Fibroblast of upper back skin (primary cell): Measurements from ENCODE around the gene RMRP.
"Not testable (repeated sequence)": the region's sequence is repeated elsewhere in the genome, so short reads cannot be mapped to it uniquely, and the experiment has no call there.

Experiments used
- DNase-seq: peaks from one replicate; pipeline ENCODE4 v3.0.0-alpha.2; 2013

RMRP gene

GRCh38 chr9:35664531-35665470 is 7.0 kb upstream of the RMRP start, which contains the start of gene ARHGEF39:
TSS of gene ARHGEF39 (minus strand) at chr9:35665195. CDS start at chr9:35665169, 26 bp downstream.
- peak; percentile 75 for DNase-seq

- DNase-seq, result no peak
These were observed 4.6 kb upstream of the RMRP start for GRCh38 chr9:35662437-35662836.

DNA sequence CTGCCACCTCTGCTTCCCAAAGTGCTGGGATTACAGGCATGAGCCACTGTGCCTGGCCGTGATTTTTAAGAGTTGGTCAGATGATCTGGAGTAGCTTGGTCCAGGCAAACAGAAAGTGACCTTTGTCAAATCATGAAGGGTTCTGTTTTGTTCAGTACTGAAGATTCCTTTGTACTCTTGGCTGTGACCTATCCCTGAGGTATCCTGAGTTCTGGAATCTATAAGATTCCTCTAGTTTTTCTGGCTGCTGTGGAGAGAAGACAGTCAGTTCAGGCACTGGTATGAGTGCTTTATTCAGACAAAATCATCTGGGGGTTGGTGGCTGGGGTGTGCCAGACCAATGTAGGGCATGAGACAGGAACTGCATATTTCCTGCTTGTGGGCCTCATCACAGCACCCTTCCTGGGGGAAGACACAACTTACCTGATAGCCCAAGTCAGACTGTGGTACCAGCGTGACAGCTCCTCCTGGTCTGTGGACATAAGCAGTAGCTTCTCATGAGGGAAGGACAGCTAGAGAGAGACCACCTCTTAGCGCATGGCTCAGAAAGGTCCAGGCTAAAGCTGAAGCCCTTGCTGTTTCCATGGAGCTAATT is 4.0 kb upstream of the RMRP start:
- DNase-seq, result no peak

DNA sequence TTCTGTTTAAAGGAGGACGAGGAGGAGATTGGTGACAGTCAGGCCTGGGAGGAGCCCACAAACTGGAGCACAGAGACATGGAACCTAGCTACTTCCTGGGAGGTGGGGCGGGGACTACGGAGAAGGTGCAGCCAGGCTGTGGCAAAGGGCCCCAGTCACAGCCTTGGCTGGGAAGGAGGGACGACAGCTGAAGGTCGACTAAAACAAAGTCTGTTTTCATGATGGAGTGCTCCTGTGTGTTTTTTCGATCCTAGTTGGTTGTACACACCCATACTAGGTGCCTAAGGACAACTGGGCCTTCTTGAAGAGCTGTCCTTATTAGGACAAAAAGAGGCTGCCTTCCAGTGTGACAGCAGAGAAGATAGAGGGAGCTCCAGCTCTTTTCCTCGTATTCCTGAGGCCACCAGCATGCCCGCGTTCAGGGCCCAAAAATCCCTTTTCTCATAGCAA is 3.2 kb upstream of the RMRP start:
- peak; percentile 40 for DNase-seq

DNA sequence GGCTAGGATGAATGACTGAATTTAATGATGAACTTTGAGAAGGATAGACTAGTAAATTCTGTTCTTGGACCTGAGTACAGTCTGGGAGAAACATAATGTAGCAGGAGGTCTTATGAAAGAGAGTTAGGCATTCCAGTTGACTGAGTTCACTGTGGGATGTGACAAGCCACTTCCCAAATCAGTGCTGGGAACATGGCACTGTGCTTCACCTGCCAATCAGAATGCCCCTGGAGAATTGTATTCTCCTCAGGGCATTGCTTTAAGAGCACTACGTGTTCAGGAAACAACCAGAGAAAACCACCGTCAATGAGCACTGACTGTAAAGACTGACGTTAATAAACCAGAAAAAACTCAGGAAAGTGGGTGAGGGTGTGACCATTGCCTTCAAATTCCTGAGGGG is 1.5 kb upstream of the RMRP start:
- peak; percentile 19 for DNase-seq

DNA sequence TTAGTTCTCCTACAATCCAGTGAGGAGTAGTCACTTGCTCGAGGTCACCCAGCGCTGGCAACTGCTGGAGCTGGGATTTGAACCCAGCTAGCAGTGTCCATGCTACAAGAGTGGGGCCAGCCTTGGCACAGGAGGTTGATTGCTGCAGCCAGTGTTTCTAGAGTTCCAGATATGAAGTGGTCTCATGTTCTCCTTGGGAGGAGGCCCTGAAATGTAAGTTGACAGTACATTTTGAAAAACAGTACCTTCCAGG is 1.1 kb upstream of the RMRP start:
- DNase-seq, result peak; percentile 41

- DNase-seq, result peak; percentile 82
These were observed 533 bp upstream of the RMRP start, which contains the start of gene CCDC107 for GRCh38 chr9:35658137-35658967. TSS of gene CCDC107 (plus strand) at chr9:35658292. CDS start at chr9:35658380, 88 bp downstream.

DNA sequence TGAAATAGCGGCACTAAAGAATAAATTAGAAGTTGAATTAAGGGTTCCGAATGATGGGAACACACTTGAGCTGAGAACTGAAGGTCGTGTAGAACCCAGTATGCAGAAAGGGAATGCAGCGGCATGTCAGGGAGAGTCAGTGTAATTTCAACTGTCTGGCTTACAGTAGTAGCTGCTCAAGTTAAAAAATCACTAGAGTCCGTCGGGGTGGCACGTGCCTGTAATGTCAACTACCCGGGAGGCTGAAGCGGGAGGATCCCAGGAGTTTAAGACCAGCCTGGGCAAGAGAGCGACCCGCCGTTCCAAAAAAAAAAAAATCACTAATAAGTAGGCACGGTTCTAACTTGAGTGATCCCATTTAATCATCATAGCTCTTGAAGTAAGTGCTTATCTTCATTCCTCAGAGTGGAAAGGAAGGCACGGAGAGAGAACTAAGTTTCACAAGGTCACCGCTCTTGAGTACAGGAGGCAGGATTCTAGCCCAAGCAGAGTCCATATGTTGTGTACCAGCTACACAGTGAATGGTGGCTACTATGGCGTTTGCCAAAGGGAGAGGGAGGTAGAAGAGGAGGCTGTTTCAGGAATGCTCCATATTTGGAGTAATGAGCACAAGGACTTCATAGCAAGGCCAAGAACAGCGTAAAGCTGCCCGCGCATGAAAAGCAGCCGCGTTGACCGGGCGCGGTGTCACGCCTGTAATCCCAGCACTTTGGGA is 831 bp downstream of the RMRP start:
- peak; percentile 41 for DNase-seq

GRCh38 chr9:35656348-35656747 is 1.5 kb downstream of the RMRP start:
- no peak for DNase-seq

DNA sequence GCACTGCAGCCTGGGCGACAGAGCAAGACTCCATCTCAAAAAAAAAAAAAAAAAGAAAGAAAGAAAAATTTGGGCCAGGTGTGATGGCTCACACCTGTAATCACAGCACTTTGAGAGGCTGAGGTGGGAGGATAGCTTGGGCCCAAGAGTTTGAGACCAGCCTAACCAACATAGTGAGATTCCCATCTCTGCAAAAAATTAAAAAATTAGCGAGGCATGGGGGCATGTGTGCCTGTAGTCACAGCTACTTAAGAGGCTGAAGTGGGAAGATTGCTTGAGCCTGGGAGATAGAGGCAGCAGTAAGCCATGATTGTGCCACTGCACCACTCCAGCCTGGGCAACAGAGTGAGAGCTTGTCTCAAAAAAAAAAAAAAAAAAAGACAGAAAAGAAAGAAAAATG is 4.2 kb downstream of the RMRP start:
- DNase-seq, result no peak

DNA sequence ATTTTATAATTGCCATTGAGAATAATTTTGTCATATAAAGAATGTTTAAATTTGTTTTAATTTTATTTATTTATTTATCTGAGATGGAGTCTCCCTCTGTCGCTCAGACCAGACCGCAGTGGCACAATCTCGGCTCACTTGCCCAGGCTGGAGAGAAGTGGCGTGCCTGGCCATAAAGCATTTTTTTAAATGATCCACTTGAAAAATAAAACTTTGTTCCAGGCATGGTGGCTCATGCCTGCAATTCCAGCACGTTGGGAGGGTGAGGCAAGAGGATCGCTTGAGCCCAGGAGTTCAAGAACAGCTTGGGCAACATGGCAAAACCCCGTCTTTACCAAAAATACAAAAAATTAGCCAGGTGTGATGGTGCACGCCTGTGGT is 5.0 kb downstream of the RMRP start:
- no peak for DNase-seq

DNA sequence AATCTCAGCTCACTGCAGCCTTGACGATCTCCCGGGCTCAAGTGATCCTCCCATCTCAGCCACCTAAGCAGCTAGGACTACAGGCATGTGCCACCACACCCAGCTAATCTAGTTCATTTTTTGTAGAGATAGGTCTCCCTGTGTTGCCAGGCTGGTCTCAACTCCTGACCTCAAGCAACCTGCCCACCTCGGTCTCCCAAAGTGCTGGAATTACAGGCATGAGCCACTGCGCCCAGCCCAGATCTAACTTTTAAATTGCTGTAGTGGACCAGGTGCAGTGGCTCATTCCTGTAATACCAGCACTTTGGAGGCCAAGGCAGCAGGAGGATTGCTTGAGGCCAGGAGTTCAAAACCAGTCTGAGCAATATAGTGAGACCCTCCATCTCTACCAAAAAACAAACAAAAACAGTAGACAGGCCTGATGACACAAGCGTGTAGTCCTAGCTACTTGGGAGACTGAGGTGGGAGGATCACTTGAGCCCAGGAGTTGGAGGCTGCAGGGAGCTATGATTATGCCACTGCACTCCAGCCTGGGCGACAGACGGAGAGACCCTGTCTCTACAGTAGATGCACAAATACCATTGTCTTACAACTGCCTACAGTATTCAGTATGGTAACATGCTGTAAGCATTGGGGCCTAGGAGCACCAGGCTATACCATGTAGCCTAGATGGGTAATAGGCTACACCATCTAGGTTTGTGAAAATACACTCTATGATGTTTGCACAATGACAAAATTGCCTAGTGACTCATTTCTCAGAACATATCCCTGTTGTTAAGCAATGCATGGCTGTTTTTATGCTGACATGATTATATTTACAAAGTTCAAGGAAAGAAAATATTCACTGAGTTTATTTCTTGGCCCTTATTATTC is 5.6 kb downstream of the RMRP start:
- no peak for DNase-seq

- no peak for DNase-seq
These were observed 7.3 kb downstream of the RMRP start, which contains the start of gene SIT1 for GRCh38 chr9:35650341-35651158. TSS of gene SIT1 (minus strand) at chr9:35650931. CDS start at chr9:35650853, 78 bp downstream.

- peak; percentile 19 for DNase-seq
These were observed 8.1 kb downstream of the RMRP start for GRCh38 chr9:35649431-35650340.

- DNase-seq, result peak; percentile 83
These were observed 11.1 kb downstream of the RMRP start for GRCh38 chr9:35646533-35647265.

- DNase-seq, result no peak
These were observed 11.7 kb downstream of the RMRP start for GRCh38 chr9:35646153-35646532.

DNA sequence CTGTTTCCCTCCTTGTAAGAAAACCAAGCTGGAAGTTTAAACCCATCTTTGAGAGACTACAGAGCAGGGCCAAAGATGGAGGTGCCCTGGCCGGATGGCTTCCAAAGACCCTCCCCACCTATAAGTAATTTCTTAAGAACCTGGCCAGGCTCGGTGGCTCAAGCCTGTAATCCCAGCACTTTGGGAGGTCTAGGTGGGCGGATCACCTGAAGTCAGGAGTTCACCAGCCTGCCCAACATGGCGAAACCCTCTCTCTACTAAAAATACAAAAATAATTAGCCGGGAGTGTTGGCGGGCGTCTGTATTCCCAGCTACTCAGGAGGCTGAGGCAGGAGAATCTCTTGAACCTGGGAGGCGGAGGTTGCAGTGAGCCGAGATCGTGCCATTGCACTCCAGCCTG is 12.1 kb downstream of the RMRP start:
- not testable (repeated sequence) for DNase-seq

- DNase-seq, result no peak
These were observed 14.8 kb downstream of the RMRP start for GRCh38 chr9:35643046-35643445.

DNA sequence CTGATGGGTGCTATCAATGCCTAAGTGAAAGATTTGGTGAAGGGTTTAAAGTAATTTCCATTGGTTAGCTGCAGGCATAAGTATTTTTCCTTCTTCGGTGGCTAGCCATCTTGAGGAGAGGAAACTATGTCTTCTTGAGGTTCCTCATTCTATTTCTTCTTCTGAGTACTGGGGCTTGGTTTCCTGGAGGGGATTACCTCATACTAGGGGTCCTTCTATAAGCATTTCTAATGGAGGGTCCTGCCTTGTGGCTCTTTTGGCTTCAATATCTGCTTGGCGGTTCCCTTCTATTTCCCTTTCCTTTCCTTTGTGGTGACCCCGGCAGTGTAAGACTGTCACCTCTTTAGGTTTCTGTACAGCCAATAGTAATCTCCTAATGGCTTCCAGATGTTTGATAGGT is 16.3 kb downstream of the RMRP start:
- not testable (repeated sequence) for DNase-seq
